GM18505 (cell line): ENCODE measurements around the gene GALNS.

Experiments
- ATAC-seq: cut with Tn5 transposase; IDR thresholded peaks from one replicate; pipeline ENCODE4 v1.9.1; 2021; ENCODE audit not compliant: unreplicated experiment
- POLR2A ChIP-seq: IDR thresholded peaks from 4 replicates; pipeline ENCODE4 v1.6.1; 2011; ENCODE audit warnings: borderline replicate concordance; ENCODE audit not compliant: insufficient read depth, insufficient read length; ENCODE audit errors: extremely low read depth

Gene GALNS

DNA sequence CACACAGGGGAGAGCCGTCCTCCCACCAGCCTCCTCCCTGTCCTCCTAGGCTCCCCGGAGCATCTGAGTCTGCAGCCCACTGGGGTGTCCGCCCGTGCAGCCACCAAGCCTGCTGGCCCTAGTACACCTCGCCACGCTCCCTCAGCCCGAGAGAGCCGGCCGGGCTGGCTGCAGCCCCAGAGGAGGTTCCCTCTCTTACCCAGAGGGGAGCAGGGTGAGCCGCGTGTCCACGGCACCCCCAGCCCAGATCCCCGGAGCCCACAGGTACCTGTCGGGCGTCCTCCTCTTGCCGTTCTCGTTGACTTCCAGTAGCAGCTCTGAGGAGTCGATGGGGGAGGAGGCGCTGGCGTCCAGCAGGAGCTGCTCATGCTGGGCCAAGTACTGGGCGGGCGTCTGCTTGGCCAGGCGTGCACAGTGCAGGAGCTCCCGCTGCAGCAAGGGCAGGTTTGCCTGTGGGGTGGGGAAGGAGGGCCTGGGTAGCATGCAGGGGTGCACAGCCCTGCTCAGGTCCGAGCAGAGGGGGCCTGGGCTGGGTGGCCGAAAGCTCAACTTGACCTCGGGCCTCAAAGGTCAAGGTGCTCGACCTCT lies 29.0 kb upstream of the GALNS start:
- TF ChIP-seq POLR2A = no peak
- no peak for ATAC-seq

DNA sequence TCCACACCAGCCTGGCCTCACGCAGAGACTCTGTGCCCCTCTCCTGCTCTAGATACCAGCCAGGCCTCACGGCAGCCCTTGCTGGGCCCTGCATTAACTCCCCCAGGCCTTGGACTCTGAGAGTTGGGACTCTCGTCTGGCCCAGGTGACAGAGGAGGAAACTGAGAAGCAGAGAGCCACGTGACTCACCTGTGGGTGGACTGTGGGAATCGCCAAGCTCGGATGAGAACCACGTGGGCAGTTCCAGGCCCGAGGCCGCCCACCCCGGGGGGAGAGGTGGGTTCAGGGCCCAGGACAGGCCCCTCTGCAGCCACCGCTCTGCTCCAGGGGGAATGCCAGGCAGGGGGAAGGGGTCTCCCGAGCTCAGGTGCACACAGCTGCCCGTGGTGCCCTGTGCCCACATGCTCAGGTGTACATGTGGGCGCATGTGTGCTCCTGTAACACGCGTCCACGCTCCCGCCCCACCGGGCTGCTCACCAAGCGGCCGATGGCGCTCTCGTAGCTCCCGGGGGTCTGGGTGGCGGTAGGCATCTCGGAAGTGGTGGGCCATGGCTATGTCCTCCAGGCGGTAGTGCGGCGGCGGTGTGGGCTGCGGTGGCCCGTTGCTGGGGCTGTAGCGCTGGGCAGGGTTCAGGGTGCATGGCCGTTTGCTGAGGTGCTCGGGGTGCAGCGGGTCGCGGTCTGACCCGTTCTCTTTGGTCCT lies 28.0 kb upstream of the GALNS start:
- no peak for ATAC-seq
- TF ChIP-seq POLR2A = no peak

DNA sequence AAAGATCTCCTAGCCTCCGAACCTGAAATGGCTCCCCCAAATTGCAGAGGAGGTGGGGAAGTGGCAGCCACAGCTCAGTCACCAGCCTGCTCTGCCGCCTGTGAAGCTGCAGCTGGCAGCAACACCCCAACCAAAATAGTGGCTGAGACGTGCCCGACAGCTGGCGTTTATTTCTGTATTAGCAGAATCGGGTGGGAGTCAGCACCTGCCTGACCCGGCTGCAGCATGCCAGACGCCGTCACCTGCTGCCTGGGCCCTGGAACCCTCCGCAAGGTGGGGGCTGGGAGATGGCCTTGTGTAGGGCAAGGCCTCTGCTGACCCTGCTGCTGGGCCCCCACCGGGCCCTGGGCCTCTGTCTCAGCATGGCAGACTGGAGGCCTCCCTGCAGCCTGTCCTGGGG lies 27.2 kb upstream of the GALNS start:
- TF ChIP-seq POLR2A = no peak
- ATAC-seq = no peak

DNA sequence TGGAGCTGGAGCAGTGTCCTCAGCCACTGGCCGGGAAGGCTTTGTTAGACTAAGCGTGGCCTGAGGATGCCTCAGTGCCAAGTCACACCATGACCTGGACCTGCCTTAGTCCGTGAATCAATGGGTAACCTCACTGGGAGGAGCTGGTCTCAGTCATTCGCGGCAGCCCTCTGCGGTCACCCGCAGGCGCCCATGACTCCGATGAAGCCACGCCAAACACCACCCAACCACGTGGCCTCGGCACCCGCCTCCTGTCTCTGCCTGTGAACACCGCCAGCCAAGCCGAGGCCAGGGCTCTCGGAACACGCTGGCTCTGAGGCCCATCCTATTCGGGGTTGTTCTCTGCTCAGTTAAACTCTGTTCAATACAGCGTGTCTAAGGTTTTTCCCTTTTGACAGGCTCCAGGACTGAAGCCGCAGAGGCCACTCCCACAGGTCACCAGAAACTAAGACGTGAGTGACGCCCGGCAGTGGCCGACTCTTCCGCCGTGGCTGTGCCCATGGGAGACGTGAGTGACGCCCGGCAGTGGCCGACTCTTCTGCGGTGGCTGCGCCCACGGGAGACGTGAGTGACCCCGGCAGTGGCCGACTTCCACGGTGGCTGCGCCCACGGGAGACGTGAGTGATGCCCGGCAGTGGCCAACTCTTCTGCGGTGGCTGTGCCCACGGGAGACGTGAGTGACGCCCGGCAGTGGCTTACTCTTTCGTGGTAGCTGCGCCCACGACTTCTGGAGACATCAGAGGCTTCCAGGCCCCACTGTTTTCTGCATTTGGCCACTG lies 26.6 kb upstream of the GALNS start:
- TF ChIP-seq POLR2A = no peak
- no peak for ATAC-seq

DNA sequence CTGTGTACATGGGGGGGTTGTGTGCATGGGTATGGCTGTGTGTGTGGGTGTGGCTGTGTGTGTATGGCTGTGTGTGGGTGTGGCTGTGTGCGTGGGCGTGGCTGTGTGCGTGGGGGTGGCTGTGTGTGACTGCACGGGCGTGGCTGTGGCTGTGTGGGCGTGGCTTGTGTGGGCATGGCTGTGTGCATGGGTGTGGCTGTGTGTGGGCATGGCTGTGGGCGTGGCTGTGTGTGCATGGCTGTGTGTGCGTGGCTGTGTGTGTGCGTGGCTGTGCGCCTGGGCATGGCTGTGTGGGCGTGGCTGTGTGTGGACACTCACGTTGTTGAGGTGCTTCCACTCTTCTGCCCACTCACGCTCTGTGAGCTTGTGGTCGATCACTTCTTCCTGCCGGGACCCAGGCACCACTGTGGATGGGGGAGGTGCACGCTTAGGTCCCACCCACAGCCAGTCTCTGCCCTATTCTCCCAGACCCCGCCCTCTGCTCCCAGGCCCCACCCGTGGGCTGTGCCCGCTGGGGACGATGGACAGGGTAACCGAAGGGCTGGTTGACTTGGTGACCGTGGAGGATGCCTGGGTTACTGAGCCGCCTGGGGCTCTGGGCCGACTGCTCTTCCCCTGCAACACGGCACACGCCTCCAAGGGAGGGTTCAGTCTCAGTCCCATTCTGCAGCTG lies 25.7 kb upstream of the GALNS start:
- TF ChIP-seq POLR2A = no peak
- ATAC-seq = no peak

DNA sequence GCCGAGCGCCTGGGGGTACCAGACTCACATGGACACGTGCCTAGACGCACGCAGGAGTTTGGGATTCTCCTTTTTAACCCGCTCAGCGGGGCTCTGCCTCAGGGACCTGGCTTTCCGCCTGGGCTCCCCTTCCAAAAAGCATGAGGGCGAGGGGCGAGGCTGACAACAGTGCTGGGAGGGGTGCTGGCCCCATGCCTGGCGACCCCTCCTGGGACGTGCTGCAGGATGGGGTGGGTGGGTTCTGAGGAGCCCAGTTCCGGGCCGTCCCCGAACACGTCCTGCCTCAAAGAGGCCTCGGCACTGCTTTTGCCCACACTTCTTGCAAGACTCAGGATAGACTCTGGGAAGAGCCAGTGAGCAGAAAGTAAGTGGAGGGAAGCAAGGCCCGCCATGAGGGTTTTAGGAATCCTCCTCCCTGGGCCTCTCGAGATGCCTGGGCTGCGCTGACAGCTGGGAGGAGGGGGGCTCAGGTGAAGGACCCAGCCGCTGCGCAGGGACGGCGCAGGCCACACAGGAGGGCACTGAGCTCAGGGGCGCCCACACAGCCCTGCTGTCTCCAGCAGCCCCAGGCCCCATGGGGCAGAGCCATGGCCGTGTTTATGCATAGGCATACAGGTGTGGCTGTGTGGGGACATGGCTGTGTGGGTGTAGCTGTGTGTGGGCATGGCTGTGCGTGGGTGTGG lies 25.1 kb upstream of the GALNS start:
- TF ChIP-seq POLR2A = no peak

DNA sequence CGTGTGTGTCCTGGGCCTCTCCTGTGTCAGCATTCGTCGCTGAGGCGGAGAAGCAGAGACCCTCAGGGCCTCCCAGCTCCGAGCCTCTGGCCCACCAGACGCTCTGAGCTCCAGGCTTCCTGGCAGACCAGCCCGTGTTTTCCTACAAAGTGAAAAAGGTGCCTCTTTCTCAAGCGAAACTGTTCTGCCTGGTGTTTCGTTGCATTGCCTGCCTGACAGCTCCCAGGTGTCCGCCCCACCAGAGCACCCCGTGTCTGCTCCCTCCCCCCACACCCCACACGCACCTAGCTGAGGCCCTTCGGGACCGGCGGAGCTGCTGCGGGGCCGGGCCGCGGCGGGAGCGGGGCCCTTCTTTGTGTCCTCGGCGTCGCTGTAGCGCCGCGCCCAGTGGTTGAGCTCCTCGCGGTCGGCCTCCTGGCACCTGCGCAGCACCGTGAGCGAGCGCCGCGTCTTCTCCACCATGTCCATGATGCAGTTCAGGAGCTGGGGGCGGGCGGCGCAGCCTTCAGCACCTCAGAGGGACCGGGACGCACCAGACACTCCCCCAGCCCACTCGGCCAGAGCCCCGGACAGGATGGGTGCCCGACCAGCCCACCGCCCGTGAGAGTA lies 24.4 kb upstream of the GALNS start:
- no peak for TF ChIP-seq POLR2A

More for the DNA sequence above, 25.1 kb upstream of the GALNS start:
- ATAC-seq = no peak

DNA sequence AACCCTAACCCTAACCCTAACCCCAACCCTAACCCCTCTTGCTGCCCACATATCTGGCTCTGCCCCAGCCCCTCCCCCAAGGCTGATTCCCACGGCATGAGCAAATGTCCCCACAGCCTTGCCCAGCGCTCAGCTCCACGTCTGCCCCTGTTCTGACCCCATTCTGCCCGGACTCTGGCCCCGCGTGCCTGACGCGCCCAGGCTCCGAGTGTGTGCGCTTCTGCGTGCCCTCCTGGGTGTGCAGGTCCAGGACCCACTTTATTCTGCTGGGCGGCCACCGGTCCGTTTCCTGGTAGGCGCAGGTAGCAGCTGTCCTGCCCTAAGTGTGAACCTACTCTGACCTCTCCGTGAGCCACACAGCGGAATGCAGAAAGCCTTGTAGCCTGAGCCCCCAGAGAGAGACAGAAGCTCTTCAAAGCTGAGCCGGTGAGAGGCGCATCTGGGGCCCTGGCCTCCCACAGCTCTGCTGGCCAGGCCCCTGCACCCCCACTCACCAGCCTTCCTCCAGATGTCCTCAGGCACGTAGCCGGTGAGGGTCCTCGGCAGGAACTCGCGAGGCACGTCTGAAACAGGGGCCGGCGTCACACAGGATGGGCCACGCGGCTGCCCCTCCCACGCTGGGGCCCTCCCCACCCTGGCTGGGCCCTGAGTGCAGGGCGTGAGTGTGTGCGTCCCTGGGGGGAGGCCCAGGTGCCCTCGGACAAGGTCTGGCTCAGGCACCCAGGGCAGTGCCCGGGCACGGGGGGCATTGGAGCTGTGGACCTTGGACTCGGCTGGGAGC lies 23.7 kb upstream of the GALNS start:
- TF ChIP-seq POLR2A = no peak
- ATAC-seq = no peak

More for the DNA sequence above, 24.4 kb upstream of the GALNS start:
- no peak for ATAC-seq

DNA sequence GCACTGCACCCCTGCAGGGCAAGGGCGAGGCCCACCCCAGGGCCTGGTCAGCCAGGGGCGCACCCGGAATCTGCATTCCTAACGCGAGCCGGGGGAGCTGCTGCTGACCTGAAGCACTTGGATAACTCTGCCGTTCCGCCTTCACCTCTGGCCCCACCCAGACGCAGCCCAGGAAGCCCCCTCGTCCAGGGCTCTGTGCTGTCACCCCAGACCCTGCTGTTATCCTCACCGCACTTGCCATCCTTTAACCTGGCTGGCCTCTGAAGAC lies 23.0 kb upstream of the GALNS start:
- peak; percentile 22 for TF ChIP-seq POLR2A
- ATAC-seq = no peak

DNA sequence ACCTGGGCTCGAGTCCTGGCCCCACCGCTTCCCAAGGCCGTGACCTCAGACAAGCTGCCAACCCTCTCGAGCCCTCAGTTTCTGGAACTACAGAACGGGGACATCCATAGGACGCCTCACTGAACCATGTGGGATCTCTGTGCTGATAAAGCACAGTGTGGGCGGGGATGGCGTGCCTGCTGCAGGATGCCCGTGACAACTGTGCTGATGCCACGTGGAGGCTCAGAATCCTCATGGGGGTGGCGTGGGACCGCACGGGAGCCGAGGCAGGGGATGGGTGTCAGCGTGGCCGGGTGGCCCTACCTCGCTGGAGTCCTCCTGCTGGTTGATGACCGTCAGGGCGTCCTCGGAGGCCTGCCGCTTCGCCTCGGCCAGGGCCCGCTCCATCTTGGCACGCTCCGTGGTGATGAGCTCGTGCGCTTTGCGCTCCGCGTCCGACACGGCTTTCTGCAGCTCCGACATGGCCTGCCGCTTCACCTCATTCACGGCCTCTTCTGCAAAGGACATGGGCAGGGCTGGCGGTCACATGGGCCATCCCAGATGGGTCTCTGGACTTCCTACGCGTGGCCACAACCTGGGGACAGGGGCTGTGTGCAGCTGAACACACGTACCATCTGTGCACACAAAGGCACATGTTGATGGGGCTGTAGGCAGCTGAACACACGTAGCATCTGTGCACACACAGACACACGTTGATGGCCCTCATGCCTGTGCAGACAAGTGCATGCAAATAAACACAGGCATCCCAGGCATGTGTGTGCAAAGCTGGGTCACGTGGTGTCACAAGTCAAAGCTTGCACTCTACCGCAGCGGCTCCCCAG lies 22.4 kb upstream of the GALNS start:
- ATAC-seq = no peak
- no peak for TF ChIP-seq POLR2A

DNA sequence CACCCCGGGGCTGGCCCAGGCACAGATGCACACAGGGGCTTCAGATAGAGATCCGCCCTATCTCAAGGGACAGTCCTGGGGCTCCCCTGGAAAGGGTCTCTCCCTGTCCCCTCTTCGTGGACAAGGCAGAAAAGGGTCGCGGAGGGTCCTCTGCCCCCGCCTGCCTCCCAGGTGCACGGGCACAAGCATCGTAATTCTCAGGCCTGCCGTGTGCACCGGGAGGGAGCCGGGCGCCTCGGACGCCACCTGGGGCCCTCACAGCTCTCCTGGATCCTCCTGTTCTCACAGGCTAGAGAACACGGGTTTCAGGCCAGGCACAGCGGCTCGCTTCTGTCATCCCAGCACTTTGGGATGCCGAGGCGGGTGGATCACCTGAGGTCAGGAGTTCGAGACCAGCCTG lies 21.6 kb upstream of the GALNS start:
- no peak for ATAC-seq
- no peak for TF ChIP-seq POLR2A
